HG02870 (cell line): ENCODE data around the gene KLHL8.
A peak's percentile ranks its signal among the peaks of the same experiment; 100 is the strongest.
"Not testable (repeated sequence)": the region's sequence is repeated elsewhere in the genome, so short reads cannot be mapped to it uniquely, and the experiment has no call there.

Experiments
- ATAC-seq: cut with Tn5 transposase; IDR thresholded peaks from one replicate; pipeline ENCODE4 v1.9.1; 2021; ENCODE audit warnings: mild to moderate bottlenecking, moderate library complexity; ENCODE audit not compliant: unreplicated experiment

The KLHL8 gene

DNA sequence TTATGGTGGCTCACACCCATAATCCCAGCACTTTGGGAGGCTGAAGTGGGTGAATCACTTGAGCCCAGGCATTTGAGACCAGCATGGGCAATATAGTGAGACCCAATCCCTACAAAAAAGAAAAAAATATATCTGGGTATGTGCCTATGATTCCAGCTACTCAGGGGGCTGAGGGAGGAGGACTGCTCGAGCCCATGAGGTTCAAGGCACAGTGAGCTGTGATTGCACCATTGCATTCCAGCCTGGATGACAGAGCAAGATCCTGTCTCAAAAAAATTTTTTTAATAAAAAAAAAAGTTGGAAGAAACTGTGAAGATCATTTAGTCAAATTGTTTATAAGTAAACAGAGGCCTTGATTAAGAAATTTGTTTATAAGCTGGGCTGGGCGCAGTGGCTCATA lies 39.7 kb downstream of the KLHL8 start:
- ATAC-seq = no peak

DNA sequence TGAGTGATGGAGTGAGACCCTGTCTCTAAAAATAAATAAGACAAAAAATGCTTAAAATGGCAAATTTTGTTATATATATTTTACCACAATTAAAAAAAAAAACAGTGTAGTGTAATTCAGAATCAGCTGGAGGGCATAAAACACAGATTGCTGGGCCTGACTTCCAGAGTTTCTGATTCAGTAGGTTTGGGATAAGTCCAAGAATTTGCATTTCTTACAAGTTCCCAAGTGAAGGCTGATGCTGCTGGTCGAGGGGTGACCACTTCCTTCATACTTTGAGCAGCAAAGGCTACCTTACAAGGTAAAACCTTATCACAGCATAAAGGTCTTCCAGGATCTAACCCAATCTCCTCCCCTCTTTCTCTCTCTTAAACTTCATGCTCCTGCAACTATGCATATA lies 40.7 kb downstream of the KLHL8 start:
- no peak for ATAC-seq

DNA sequence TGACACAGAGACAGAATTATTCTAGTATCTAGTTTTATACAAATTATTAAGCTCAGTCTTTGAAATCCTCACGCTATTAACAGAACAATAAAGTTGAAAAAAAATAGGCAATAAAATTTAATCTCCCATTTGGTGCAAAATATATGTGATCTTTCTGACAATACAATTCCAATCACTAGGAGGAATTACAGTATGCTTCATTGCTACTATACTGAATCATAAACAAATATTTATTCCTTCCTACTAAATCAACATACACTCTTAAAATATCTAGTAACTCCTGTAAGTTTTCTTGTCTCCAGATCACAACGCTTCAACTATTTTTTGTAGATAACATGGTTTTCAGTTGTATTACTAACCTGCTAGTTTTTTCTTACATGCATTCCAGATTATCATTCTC lies 45.7 kb downstream of the KLHL8 start:
- no peak for ATAC-seq

DNA sequence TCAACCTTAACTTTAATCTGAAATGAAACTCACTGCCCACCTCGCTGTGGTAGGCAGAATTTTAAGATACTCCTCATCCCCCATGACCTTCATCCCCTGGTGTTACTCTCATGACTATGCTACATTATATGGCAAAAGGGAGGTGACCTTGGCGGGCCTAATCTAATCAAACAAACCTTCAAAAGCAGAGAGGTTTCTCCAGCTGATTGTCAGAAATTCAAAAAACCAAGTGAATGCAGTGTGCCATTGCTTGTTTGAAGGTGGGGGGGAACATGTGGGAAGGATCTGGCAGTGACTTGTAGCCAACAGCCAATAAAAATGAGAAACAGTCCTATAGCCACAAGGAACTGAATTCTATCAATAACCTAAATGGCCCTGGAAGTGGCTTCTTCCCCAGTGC lies 48.5 kb downstream of the KLHL8 start:
- no peak for ATAC-seq

GRCh38 chr4:87166296-87166854 lies 54.0 kb downstream of the KLHL8 start:
- no peak for ATAC-seq

- no peak for ATAC-seq
Observed at GRCh38 chr4:87165892-87166291, 54.5 kb downstream of the KLHL8 start.

DNA sequence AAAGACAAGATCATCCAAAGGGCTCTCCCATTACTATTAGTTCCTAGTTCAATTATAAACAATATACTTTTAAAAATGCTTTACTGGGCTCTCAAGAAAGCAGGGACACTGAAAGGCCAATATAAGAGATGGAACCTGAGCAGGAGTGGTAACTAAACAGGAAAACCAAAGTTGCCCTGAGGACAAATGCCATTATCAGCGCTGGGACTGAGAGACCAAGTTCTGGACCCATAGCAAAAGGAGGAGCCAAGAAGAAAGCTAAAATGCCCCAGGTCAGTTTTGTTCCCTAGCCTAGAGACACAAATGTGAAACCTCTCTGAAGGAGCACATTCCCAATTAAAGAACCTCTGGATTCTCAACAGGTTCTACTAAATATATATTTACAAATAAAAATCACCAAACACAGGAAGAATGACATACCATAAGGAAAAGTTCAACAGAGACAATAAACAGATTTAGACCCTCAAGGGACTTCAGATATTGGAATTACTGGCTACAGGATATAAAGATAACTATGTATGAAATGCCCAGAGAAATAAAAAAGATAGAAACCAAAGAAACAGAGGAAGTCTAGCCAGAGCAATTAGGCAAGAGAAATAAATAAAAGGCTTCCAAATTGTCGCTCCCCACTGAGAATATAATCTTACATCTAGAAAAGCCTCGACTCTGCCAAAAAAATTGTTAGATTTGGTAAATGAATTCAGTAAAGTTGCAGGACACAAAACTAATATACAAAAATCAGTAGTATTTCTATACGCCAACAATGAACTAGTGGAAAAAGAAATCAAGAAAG lies 67.1 kb downstream of the KLHL8 start:
- no peak for ATAC-seq

DNA sequence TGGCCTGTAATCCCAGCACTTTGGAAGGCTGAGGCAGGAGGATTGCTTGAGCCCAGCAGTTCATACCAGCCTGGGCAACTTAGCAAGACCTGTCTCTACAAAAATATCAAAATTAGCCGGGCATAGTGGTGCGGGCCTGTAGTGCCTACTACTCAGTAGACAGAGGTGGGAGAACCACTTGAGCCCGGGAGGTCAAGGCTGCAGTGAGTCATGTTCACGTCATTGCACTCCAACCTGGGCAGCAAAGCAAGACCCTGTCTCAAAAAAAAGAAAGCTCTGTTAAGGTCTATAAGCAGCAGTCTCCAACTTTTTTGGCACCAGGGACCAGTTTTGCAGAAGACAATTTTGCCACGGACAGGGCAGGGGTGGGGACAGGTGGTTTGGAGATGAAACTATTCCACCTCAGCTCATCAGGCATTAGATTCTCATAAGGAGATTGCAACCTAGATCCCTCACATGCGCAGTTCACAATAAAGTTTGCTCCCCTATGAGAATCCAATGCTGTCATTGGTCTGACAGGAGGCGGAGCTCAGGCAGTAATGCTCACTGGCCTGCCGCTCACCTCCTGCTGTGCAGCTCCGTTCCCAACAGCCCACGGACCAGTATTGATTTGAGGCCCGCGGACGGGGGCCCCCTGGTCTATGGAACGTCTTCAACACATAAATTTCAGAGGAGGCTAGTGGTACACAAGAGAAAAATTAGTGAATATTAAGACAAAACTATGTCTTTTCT lies 67.9 kb downstream of the KLHL8 start:
- no peak for ATAC-seq

GRCh38 chr4:87151730-87152129 lies 68.7 kb downstream of the KLHL8 start:
- ATAC-seq = no peak

DNA sequence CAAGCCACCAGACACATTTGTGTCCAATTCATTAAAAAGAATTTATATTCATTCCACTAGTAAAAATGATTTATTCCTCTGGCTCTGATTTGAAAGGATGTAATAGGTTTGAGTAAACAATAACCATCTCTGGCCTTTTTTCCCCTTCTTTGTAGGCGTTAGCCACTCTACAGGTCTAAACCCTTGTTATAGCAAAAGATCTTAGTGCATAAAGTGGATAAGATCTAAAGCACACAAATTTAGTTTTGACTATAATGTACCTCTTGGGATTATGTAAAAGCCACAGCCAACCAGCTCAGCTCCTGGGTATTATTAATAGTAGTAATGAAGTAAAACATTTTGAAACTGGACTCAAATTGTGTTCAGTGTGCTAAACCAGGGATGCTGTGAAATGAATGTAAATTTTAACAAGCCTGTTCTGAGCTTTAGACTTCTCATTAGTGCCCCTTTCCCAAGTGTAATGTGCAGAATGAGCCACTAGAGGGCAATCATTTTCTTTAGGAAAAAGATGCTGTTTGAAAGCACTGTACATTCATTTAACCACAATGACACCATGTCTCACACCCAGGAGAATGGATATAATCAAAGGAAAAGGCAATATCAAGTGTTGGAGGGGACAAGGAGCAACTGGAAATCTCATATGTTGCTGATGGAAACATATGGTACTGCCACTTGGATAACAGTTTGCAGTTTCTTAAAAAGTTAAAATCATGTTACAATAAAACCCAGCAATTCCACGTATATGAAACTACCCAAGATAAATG lies 69.7 kb downstream of the KLHL8 start:
- ATAC-seq = peak; percentile 67

- no peak for ATAC-seq
Observed at GRCh38 chr4:87147116-87147515, 73.3 kb downstream of the KLHL8 start.

- ATAC-seq = not testable (repeated sequence)
Observed at GRCh38 chr4:87145934-87146333, 74.5 kb downstream of the KLHL8 start.

DNA sequence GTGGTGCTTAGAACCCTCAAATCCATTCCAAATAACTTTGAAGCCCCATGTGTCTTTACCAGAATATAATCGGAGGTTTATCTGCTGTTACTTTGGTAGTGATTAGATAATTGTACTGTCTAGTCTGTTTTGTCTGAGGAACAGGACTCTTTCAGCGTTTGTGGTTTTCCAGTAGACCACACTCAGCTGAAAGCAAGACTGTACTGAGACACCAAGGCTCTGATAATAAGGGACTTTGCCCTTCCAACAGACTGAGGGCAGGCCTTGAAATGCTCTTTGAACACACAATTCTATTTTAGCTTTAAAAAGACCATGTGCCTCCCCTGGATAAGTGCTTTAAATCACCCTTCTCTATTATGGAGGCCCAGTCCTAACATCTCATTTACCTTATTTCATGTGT lies 76.1 kb downstream of the KLHL8 start:
- no peak for ATAC-seq

- no peak for ATAC-seq
Observed at GRCh38 chr4:87141428-87141827, 79.0 kb downstream of the KLHL8 start.

DNA sequence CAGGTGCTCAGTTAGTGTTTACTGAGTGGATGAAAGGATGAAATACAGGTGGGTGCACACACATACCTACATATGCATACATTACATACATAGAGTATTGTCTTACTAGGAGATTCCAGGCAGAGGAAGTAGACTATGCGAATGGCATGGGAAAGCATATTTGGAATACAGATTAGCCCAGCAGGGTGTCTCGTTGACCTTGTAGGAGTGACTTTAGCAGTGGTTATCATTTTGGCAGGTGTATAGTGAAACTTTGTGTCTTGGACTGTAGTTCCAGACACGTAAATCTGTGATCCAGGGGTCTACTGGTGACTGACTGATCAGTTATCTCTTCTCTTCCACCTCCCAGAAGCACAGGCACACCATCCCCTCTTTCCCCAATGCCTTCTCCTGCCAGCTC lies 86.3 kb downstream of the KLHL8 start:
- no peak for ATAC-seq

GRCh38 chr4:87133183-87133582 lies 87.2 kb downstream of the KLHL8 start:
- no peak for ATAC-seq

DNA sequence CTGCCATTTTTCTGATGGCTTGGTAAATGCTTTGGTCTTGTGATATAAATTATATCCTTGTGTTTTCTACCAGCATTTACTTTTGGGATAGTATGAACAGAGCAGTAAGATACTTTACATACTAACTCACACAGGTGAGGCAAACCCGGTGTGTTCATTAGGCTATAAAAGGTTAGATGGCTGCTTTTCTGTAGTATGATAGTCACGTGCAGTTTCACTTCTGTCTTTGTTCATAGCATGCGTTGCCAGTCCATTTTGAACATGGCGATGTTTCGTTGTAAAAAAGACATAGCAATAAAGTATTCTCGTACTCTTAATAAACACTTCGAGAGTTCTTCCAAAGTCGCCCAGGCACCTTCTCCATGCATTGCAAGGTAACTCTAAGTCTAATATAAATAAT lies 88.4 kb downstream of the KLHL8 start:
- no peak for ATAC-seq

DNA sequence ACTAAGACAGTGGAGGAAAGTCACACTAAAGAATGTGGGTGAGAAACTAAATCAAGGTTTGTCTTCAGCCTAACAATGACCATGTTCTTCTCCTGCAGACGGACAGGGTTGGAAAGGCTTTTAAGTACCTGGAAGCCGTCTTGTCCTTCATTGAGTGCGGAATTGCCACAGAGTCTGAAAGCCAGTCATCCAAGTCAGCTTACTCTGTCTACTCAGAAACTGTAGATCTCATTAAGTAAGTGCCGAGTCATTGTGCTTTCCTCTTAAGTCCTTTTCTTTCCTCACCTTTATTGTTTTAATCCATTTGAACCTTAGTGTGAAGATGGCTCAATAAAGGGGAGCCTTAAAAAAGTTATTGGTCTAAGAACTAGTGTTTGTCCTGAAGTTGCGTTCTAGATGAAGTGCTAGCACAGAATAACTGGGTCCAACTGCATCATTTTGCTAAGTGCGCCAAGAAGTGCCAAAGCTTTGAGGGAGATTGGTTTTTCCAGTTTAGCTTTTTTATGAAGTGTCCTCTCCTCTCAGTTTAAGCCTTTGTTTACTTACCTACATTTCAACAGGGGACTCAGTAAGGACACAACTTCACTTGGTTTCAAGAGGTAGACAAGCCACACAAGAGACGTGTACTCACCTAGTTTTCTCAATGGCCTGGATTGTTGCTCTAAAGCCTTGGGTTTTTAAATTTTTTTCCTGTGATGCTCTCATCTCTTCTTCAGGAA lies 89.3 kb downstream of the KLHL8 start:
- no peak for ATAC-seq

DNA sequence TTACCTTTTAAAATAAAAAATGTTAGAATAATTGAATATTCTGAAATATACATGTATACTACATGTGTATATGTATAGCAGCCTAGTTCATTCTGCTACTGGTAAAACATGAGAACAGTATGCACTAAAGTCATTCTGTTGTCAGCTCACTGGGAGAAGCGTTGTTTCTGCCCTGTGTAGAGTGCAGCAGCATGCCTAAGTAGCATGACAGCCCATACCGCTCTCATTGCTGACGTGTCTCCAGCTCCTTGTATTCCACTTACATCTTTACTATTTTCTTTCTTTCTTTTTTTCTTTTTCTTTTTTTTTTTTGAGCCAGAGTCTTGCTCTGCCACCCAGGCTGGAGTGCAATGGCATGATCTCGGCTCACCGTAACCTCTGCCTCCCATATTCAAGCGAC lies 90.7 kb downstream of the KLHL8 start:
- ATAC-seq = no peak

DNA sequence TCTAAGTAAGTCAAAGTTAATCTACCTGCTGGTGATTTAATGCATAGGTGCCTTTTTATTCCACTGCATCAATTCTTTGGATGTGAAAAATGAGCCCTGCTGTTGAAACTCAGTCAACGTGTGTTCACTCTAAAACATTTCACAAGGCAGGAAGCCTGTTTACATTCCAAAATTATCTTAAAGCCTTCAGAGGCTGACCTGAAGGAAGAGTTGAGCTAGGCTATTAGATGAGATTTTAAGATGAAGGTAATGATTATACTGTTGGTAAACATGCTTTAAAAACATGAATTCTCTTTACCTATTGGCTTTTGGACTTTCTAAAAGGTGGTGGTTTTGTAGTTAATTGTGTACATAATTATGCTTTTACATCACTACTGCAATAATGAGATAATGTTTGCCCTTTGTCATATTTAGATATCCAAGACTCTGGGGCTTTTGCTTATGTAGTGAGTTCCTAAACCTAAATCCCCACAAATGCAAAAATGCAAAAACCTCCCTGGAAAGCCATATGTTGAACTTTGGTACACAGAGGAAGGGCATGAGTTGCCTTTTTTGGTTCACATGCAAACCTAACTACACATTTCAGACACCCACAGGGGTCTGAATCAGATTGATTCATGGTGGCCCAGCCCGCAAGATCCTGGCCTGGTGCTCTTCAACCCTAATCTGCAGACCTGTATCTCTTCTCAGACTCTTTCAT lies 92.3 kb downstream of the KLHL8 start:
- ATAC-seq = no peak
